GM23338 (cell line): ENCODE data around the gene SCG5. TPM values are rescaled to one million over a fixed set of nuclear protein-coding genes. Genes with fewer than 3 reads are reported as not detected.

ENCODE experiments used
- ATAC-seq: fragments of 200-7000 bp; cut with Tn5 transposase; 3 replicates; pipeline ENCODE4 v1.9.1; 2020
- DNase-seq: peaks from one replicate; pipeline ENCODE4 v3.0.0-alpha.2; 2015; ENCODE audit warnings: low spot score
- H2AFZ ChIP-seq: fragments of 200-600 bp; sonication (generic); 2 replicates; pipeline ENCODE4 v1.8.0; 2016; ENCODE audit warnings: antibody characterized with exemption, mild to moderate bottlenecking, moderate library complexity
- H3F3A ChIP-seq: fragments of 200-600 bp; sonication (generic); replicated peaks from 2 replicates; pipeline ENCODE4 v1.8.0; 2017; ENCODE audit warnings: antibody characterized with exemption, mixed run types, low read depth
- H3K27ac ChIP-seq: fragments of 200-600 bp; sonication (generic); 2 replicates; pipeline ENCODE4 v1.6.1; 2016; ENCODE audit warnings: low read depth
- H3K27me3 ChIP-seq: fragments of 200-600 bp; sonication (generic); 2 replicates; pipeline ENCODE4 v1.8.0; 2016; ENCODE audit warnings: mild to moderate bottlenecking, mixed run types, moderate library complexity; ENCODE audit not compliant: insufficient read depth
- H3K36me3 ChIP-seq: fragments of 200-600 bp; sonication (generic); 2 replicates; pipeline ENCODE4 v1.8.0; 2016; ENCODE audit warnings: mild to moderate bottlenecking; ENCODE audit not compliant: insufficient read depth
- H3K4me1 ChIP-seq: fragments of 200-600 bp; sonication (generic); 2 replicates; pipeline ENCODE4 v1.8.0; 2016; ENCODE audit warnings: mild to moderate bottlenecking, moderate library complexity; ENCODE audit not compliant: insufficient read depth
- H3K4me2 ChIP-seq: fragments of 200-600 bp; sonication (generic); 2 replicates; pipeline ENCODE4 v1.7.1; 2017; ENCODE audit warnings: mixed run types
- H3K4me3 ChIP-seq: fragments of 200-600 bp; sonication (generic); 2 replicates; pipeline ENCODE4 v1.6.1; 2016; ENCODE audit warnings: mixed run types
- H3K79me2 ChIP-seq: fragments of 200-600 bp; sonication (generic); replicated peaks from 2 replicates; pipeline ENCODE4 v1.8.0; 2017; ENCODE audit warnings: mild to moderate bottlenecking; ENCODE audit not compliant: insufficient read depth
- H3K9me2 ChIP-seq: fragments of 200-600 bp; sonication (generic); 2 replicates; pipeline ENCODE4 v1.8.0; 2017; ENCODE audit not compliant: insufficient read depth
- H4K20me1 ChIP-seq: fragments of 200-600 bp; sonication (generic); replicated peaks from 2 replicates; pipeline ENCODE4 v1.8.0; 2017; ENCODE audit warnings: mild to moderate bottlenecking; ENCODE audit not compliant: insufficient read depth
- H3K27ac Mint-ChIP-seq: 2 replicates; pipeline ENCODE4 v1.8.0; 2020; ENCODE audit warnings: inconsistent platforms, mild to moderate bottlenecking, moderate library complexity, mixed read lengths
- H3K27me3 Mint-ChIP-seq: 3 replicates; pipeline ENCODE4 v1.8.0; 2022; ENCODE audit warnings: low read depth, mild to moderate bottlenecking, moderate library complexity, mixed read lengths, inconsistent platforms; ENCODE audit not compliant: insufficient read depth, poor library complexity
- H3K36me3 Mint-ChIP-seq: 3 replicates; pipeline ENCODE4 v1.8.0; 2021; ENCODE audit warnings: low read depth, mild to moderate bottlenecking, inconsistent platforms, moderate library complexity, mixed read lengths
- H3K4me1 Mint-ChIP-seq: 3 replicates; pipeline ENCODE4 v1.8.0; 2020; ENCODE audit warnings: mild to moderate bottlenecking, inconsistent platforms, mixed read lengths
- H3K4me3 Mint-ChIP-seq: 3 replicates; pipeline ENCODE4 v1.8.0; 2021; ENCODE audit warnings: moderate library complexity, mild to moderate bottlenecking, inconsistent platforms, mixed read lengths
- H3K9me3 Mint-ChIP-seq: 3 replicates; pipeline ENCODE4 v1.8.0; 2020; ENCODE audit warnings: moderate library complexity, mild to moderate bottlenecking, inconsistent platforms, mixed read lengths
- CREB1 ChIP-seq: fragments of 250-450 bp; sonication (Bioruptor Pico); IDR thresholded peaks from 2 replicates; pipeline ENCODE4 v1.5.0; 2020; ENCODE audit warnings: low read depth, mild to moderate bottlenecking, moderate library complexity
- EZH2 ChIP-seq: fragments of 200-600 bp; sonication (generic); IDR thresholded peaks from one replicate; pipeline ENCODE4 v1.8.0; 2017; ENCODE audit warnings: antibody characterized with exemption, mild to moderate bottlenecking, low read depth; ENCODE audit not compliant: unreplicated experiment
- EZH2phosphoT487 ChIP-seq: fragments of 200-600 bp; sonication (generic); IDR thresholded peaks from one replicate; pipeline ENCODE4 v1.8.1; 2018; ENCODE audit warnings: antibody characterized with exemption; ENCODE audit not compliant: unreplicated experiment
- JUNB ChIP-seq: IDR thresholded peaks from one replicate; pipeline ENCODE4 v1.6.1; 2016; ENCODE audit warnings: antibody characterized with exemption; ENCODE audit not compliant: unreplicated experiment
- NANOG ChIP-seq: IDR thresholded peaks from 2 replicates; pipeline ENCODE4 v1.6.1; 2016; ENCODE audit warnings: antibody characterized with exemption, borderline replicate concordance
- POLR2AphosphoS5 ChIP-seq: IDR thresholded peaks from 2 replicates; pipeline ENCODE4 v1.6.1; 2016; ENCODE audit warnings: antibody characterized with exemption, low read depth
- STAT1 ChIP-seq: IDR thresholded peaks from one replicate; pipeline ENCODE4 v1.6.1; 2016; ENCODE audit warnings: antibody characterized with exemption; ENCODE audit not compliant: unreplicated experiment
- ZNF114 ChIP-seq: fragments of 250-450 bp; sonication (Bioruptor Pico); IDR thresholded peaks from 2 replicates; pipeline ENCODE4 v1.5.0; 2020; ENCODE audit warnings: mild to moderate bottlenecking, moderate library complexity
- ZNF331 ChIP-seq: fragments of 250-450 bp; sonication (Bioruptor Pico); IDR thresholded peaks from 2 replicates; pipeline ENCODE4 v1.5.0; 2020; ENCODE audit warnings: low read depth, mild to moderate bottlenecking, moderate library complexity
- polyA plus RNA-seq: library from polyadenylated mRNA; unstranded; fragments of >200 nt; fragmentation: Nextera tagmentation; extraction: Ambion mirVana; gene quantifications from 2 replicates; pipeline ENCODE4 v1.2.1, GENCODE V29; 2016
- total RNA-seq: library from RNA; depleted of rRNA; stranded (reverse); fragments of >200 nt; shearing (Covaris generic); gene quantifications from 2 replicates; pipeline ENCODE4 v1.2.3, GENCODE V29; 2014
- TF ChIP-seq, protein P1 (sequence below): IDR thresholded peaks from 2 replicates; pipeline ENCODE4 v1.6.1; 2016; ENCODE audit warnings: antibody characterized with exemption
- TF ChIP-seq, protein P2 (sequence below): fragments of 250-450 bp; sonication (Bioruptor Pico); IDR thresholded peaks from 2 replicates; pipeline ENCODE4 v1.5.0; 2020; ENCODE audit warnings: mild to moderate bottlenecking, moderate library complexity
- TF ChIP-seq, protein P3 (sequence below): IDR thresholded peaks from one replicate; pipeline ENCODE4 v1.6.1; 2018; ENCODE audit warnings: antibody characterized with exemption; ENCODE audit not compliant: unreplicated experiment
- TF ChIP-seq, protein P4 (sequence below), 2 experiments: fragments of 200-600 bp in 1 of 2; sonication (generic) in 1 of 2; conservative IDR thresholded peaks; 2 replicates each; pipeline versions ENCODE4 v1.5.1 to v1.6.1; 2016 to 2017; ENCODE audit warnings: antibody characterized with exemption in 2 of 2, low read depth in 2 of 2, mild to moderate bottlenecking in 2 of 2, moderate library complexity in 1 of 2

The SCG5 gene
- total and polyA plus RNA-seq, 2 experiments from 2014 or later = 48.1 to 73.3 TPM

DNA sequence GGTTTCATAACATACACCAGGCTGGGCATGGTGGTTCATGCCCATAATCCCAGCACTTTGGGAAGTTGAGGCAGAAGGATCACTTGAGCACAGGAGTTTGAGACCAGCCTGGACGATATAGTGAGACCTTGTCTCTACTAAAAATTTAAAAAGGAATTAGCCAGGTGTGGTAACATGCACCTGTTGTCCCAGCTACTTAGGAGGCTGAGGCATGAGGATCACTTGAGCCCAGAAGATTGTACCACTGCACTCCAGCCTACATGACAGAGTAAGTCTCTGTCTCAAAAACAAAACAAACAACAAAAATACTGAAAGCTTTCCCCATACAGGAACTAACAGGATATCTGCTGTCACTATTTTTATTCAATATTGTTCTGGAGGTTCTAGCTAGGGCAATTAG lies 97.2 kb downstream of the SCG5 start:
- H3K27me3 Mint-ChIP-seq = no peaks in the 10 kb centered on the region
- no peak overlapping the region for H3K4me3 Mint-ChIP-seq
- H3K4me2 ChIP-seq = no peak overlapping the region
- no peak for ATAC-seq
- H3K9me3 Mint-ChIP-seq = peaks cover 4% of the 10 kb centered on the region; the same call in 2 of the 3 replicates
- peaks cover 4% of the 10 kb centered on the region; the same call in 1 of the 3 replicates for H3K4me1 Mint-ChIP-seq
- no peak overlapping the region for H2AFZ ChIP-seq
- no peak overlapping the region for H3K27ac ChIP-seq
- H3K9me2 ChIP-seq = no peaks in the 10 kb centered on the region
- H3K4me1 ChIP-seq = no peaks in the 10 kb centered on the region
- H3K36me3 Mint-ChIP-seq = peaks cover 3% of the 10 kb centered on the region; the same call in 1 of the 3 replicates
- no peak for DNase-seq
- H3K36me3 ChIP-seq = no peaks in the 10 kb centered on the region
- TF ChIP-seq EZH2phosphoT487 (no peak), NANOG (no peak), EZH2 (no peak), JUNB (no peak), ZNF331 (CRISPR knock-in tag) (no peak), POLR2AphosphoS5 (no peak), ZNF114 (CRISPR knock-in tag) (no peak), CREB1 (CRISPR knock-in tag) (no peak), STAT1 (no peak)
- TF ChIP-seq, protein P1, sequence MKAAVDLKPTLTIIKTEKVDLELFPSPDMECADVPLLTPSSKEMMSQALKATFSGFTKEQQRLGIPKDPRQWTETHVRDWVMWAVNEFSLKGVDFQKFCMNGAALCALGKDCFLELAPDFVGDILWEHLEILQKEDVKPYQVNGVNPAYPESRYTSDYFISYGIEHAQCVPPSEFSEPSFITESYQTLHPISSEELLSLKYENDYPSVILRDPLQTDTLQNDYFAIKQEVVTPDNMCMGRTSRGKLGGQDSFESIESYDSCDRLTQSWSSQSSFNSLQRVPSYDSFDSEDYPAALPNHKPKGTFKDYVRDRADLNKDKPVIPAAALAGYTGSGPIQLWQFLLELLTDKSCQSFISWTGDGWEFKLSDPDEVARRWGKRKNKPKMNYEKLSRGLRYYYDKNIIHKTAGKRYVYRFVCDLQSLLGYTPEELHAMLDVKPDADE = no peak
- TF ChIP-seq, protein P2, sequence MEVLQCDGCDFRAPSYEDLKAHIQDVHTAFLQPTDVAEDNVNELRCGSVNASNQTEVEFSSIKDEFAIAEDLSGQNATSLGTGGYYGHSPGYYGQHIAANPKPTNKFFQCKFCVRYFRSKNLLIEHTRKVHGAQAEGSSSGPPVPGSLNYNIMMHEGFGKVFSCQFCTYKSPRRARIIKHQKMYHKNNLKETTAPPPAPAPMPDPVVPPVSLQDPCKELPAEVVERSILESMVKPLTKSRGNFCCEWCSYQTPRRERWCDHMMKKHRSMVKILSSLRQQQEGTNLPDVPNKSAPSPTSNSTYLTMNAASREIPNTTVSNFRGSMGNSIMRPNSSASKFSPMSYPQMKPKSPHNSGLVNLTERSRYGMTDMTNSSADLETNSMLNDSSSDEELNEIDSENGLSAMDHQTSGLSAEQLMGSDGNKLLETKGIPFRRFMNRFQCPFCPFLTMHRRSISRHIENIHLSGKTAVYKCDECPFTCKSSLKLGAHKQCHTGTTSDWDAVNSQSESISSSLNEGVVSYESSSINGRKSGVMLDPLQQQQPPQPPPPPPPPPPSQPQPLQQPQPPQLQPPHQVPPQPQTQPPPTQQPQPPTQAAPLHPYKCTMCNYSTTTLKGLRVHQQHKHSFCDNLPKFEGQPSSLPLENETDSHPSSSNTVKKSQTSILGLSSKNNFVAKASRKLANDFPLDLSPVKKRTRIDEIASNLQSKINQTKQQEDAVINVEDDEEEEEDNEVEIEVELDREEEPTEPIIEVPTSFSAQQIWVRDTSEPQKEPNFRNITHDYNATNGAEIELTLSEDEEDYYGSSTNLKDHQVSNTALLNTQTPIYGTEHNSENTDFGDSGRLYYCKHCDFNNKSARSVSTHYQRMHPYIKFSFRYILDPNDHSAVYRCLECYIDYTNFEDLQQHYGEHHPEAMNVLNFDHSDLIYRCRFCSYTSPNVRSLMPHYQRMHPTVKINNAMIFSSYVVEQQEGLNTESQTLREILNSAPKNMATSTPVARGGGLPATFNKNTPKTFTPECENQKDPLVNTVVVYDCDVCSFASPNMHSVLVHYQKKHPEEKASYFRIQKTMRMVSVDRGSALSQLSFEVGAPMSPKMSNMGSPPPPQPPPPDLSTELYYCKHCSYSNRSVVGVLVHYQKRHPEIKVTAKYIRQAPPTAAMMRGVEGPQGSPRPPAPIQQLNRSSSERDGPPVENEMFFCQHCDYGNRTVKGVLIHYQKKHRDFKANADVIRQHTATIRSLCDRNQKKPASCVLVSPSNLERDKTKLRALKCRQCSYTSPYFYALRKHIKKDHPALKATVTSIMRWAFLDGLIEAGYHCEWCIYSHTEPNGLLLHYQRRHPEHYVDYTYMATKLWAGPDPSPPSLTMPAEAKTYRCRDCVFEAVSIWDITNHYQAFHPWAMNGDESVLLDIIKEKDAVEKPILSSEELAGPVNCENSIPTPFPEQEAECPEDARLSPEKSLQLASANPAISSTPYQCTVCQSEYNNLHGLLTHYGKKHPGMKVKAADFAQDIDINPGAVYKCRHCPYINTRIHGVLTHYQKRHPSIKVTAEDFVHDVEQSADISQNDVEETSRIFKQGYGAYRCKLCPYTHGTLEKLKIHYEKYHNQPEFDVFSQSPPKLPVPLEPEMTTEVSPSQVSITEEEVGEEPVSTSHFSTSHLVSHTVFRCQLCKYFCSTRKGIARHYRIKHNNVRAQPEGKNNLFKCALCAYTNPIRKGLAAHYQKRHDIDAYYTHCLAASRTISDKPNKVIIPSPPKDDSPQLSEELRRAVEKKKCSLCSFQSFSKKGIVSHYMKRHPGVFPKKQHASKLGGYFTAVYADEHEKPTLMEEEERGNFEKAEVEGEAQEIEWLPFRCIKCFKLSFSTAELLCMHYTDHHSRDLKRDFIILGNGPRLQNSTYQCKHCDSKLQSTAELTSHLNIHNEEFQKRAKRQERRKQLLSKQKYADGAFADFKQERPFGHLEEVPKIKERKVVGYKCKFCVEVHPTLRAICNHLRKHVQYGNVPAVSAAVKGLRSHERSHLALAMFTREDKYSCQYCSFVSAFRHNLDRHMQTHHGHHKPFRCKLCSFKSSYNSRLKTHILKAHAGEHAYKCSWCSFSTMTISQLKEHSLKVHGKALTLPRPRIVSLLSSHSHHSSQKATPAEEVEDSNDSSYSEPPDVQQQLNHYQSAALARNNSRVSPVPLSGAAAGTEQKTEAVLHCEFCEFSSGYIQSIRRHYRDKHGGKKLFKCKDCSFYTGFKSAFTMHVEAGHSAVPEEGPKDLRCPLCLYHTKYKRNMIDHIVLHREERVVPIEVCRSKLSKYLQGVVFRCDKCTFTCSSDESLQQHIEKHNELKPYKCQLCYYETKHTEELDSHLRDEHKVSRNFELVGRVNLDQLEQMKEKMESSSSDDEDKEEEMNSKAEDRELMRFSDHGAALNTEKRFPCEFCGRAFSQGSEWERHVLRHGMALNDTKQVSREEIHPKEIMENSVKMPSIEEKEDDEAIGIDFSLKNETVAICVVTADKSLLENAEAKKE (CRISPR knock-in tag) = no peak
- TF ChIP-seq, protein P3, sequence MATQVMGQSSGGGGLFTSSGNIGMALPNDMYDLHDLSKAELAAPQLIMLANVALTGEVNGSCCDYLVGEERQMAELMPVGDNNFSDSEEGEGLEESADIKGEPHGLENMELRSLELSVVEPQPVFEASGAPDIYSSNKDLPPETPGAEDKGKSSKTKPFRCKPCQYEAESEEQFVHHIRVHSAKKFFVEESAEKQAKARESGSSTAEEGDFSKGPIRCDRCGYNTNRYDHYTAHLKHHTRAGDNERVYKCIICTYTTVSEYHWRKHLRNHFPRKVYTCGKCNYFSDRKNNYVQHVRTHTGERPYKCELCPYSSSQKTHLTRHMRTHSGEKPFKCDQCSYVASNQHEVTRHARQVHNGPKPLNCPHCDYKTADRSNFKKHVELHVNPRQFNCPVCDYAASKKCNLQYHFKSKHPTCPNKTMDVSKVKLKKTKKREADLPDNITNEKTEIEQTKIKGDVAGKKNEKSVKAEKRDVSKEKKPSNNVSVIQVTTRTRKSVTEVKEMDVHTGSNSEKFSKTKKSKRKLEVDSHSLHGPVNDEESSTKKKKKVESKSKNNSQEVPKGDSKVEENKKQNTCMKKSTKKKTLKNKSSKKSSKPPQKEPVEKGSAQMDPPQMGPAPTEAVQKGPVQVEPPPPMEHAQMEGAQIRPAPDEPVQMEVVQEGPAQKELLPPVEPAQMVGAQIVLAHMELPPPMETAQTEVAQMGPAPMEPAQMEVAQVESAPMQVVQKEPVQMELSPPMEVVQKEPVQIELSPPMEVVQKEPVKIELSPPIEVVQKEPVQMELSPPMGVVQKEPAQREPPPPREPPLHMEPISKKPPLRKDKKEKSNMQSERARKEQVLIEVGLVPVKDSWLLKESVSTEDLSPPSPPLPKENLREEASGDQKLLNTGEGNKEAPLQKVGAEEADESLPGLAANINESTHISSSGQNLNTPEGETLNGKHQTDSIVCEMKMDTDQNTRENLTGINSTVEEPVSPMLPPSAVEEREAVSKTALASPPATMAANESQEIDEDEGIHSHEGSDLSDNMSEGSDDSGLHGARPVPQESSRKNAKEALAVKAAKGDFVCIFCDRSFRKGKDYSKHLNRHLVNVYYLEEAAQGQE = no peak
- TF ChIP-seq, protein P4, sequence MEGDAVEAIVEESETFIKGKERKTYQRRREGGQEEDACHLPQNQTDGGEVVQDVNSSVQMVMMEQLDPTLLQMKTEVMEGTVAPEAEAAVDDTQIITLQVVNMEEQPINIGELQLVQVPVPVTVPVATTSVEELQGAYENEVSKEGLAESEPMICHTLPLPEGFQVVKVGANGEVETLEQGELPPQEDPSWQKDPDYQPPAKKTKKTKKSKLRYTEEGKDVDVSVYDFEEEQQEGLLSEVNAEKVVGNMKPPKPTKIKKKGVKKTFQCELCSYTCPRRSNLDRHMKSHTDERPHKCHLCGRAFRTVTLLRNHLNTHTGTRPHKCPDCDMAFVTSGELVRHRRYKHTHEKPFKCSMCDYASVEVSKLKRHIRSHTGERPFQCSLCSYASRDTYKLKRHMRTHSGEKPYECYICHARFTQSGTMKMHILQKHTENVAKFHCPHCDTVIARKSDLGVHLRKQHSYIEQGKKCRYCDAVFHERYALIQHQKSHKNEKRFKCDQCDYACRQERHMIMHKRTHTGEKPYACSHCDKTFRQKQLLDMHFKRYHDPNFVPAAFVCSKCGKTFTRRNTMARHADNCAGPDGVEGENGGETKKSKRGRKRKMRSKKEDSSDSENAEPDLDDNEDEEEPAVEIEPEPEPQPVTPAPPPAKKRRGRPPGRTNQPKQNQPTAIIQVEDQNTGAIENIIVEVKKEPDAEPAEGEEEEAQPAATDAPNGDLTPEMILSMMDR (conservative IDR thresholded peaks at IDR 0.05; ENCODE audit: low read depth in 2 of 2) = no peak
- no peaks in the 10 kb centered on the region for H3K79me2 ChIP-seq
- H3K27ac Mint-ChIP-seq = no peak overlapping the region
- H3K4me3 ChIP-seq = no peak overlapping the region
- no peaks in the 10 kb centered on the region for H3F3A ChIP-seq
- H3K27me3 ChIP-seq = no peaks in the 10 kb centered on the region
- H4K20me1 ChIP-seq = no peaks in the 10 kb centered on the region
